ENCODE data around the gene FAU. TPM values are rescaled to one million over a fixed set of nuclear protein-coding genes. Genes with fewer than 3 reads are reported as not detected.
A peak's percentile ranks its signal among the peaks of the same experiment; 100 is the strongest.

The FAU gene
- polyA plus RNA-seq, 1 donor from 2014 or later = 1,422 TPM

DNA sequence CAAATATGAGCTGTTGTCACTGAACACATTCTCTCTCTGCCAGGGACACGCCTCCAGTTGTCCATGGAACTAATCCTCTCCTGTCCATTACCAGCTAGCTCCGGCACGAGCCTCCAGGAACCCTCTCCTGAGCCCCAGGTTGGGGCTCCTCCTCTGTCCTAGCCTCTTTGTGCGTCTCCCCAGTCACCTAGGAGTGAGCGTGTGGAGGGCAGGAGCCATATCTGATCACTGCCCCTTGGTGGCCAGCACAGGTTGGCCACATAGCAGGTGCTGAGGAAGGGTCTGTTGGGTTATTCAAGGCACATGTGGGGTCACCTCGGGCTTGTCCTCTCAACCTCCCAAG lies 9.9 kb upstream of the FAU start:
- Mint-ChIP-seq H3K9me3 (no peaks in the 10 kb centered on the region), H3K36me3 (peaks cover 14% of the 10 kb centered on the region), H3K4me1 (peaks cover 30 to 37% (median 35%) of the 10 kb centered on the region in 3 donors), H3K27ac (peak overlapping the region; percentile 98 to 100 (median 99)), H3K27me3 (no peaks in the 10 kb centered on the region), H3K4me3 (peak overlapping the region; percentile 97 to 99 (median 98))

- peak overlapping the region; percentile 47 to 100 (median 99) for H3K27ac Mint-ChIP-seq
- no peaks in the 10 kb centered on the region for H3K27me3 Mint-ChIP-seq
- H3K4me3 Mint-ChIP-seq = peak overlapping the region; percentile 97 to 99 (median 98)
- H3K4me1 Mint-ChIP-seq = peaks cover 30 to 35% (median 30%) of the 10 kb centered on the region in 3 donors
- no peaks in the 10 kb centered on the region for H3K9me3 Mint-ChIP-seq
- H3K36me3 Mint-ChIP-seq = peaks cover 10% of the 10 kb centered on the region
Measured at GRCh38 chr11:65131417-65131776, 9.5 kb upstream of the FAU start.

DNA sequence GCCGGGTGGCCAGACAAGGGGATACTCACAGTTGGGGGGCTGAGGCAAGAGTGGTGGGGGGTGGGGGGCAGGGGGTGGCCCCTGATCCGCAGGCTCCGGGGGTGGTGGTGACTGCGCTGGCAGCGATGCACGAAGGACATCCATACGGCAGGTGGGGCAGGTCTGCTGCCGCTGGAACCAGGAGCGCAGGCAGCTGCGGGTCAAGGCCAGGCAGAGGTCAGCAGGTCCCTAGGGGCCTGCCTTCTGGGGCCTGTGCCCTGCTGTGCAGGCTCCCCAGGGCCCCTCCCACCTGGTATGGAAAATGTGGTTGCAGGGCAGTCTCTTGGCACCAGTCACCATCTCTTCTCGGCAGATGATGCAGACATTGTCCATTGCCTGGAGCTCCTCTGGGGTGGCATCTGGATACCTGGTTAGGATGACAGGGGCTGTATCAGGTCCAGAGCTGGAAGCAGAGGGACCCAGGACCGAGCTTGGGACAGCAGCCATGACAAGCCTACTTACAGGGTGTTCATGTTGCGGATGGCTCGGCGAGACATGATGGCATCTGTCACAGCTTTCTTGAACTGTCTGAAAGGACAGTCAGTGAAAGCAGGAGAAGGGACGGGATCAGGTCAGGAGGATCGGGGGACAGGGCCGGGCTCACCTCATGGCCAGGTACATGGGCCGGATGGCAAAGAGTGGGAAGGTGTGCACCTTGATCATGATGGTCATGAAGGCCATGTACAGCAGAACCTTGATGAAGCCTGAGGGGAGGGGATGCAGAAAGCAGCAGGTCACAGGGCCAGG lies 8.9 kb upstream of the FAU start:
- H3K36me3 Mint-ChIP-seq = peaks cover 9% of the 10 kb centered on the region

GRCh38 chr11:65129649-65130441 lies 7.9 kb upstream of the FAU start:
- H3K4me3 Mint-ChIP-seq = peak overlapping the region in 3 of 4 donors; percentile 77 to 98 (median 85)
- no peaks in the 10 kb centered on the region for H3K9me3 Mint-ChIP-seq
- peaks cover 9% of the 10 kb centered on the region for H3K36me3 Mint-ChIP-seq
- peak overlapping the region; percentile 16 to 73 (median 19) for H3K27ac Mint-ChIP-seq
- no peaks in the 10 kb centered on the region for H3K27me3 Mint-ChIP-seq
- peaks cover 19 to 26% (median 21%) of the 10 kb centered on the region in 3 donors for H3K4me1 Mint-ChIP-seq

More for the DNA sequence above, 8.9 kb upstream of the FAU start:
- Mint-ChIP-seq H3K4me3 (peak overlapping the region; percentile 63 to 99 (median 98)), H3K4me1 (peaks cover 24 to 30% (median 25%) of the 10 kb centered on the region in 3 donors), H3K27ac (peak overlapping the region; percentile 47 to 100 (median 99)), H3K9me3 (no peaks in the 10 kb centered on the region), H3K27me3 (no peaks in the 10 kb centered on the region)

DNA sequence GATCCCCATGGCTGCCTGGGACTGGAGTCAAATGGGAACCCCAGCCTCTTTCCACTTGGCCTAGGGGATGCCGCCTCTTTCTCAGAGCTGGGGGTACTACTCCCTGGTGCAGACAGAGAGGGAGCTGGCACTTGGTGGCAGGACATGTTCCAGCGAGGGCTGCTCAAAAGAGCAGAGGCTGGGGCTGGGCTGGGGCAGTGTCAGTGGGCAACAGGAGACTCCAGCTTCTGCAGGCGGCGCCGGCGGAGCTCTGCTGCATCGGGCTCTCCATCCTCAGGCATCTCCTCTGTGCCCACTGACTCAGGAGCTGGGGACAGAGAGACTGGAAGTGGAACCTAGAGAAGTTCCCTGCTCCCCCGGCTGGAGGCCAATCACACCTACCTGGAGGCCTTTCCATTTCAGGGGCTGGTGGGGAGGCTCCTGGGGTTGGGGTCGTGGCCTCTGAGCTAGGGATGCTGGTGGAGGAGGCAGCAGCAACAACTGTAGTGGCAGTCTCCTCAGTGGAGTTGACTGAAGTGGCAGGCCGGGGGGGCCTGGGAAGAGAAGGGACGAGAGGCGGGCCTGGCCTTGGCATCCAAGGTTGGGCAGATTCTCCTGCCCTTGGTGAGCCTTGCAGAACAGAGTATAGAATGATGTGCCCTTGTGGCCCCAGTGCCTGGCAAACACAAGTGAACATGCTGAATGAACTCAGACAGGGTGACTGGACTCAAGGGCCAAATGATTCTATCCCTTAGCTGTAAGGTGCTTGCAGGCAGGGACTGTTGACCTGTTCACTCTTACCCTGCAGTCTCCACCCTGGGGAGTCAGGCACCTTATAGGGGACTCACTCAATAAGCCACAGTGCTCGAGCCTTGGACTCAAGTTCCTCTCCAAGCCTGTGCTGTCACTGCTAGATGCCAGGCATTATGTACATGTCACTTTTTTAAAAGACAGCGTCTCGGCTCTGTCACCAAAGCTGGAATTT lies 6.5 kb upstream of the FAU start:
- no peaks in the 10 kb centered on the region for H3K27me3 Mint-ChIP-seq
- H3K36me3 Mint-ChIP-seq = peaks cover 9% of the 10 kb centered on the region
- no peaks in the 10 kb centered on the region for H3K9me3 Mint-ChIP-seq
- H3K4me3 Mint-ChIP-seq = peak overlapping the region in 3 of 4 donors; percentile 17 to 77 (median 21)
- peak overlapping the region in 1 of 3 donors; percentile 80 for H3K27ac Mint-ChIP-seq
- H3K4me1 Mint-ChIP-seq = peaks cover 20 to 24% (median 24%) of the 10 kb centered on the region in 3 donors

DNA sequence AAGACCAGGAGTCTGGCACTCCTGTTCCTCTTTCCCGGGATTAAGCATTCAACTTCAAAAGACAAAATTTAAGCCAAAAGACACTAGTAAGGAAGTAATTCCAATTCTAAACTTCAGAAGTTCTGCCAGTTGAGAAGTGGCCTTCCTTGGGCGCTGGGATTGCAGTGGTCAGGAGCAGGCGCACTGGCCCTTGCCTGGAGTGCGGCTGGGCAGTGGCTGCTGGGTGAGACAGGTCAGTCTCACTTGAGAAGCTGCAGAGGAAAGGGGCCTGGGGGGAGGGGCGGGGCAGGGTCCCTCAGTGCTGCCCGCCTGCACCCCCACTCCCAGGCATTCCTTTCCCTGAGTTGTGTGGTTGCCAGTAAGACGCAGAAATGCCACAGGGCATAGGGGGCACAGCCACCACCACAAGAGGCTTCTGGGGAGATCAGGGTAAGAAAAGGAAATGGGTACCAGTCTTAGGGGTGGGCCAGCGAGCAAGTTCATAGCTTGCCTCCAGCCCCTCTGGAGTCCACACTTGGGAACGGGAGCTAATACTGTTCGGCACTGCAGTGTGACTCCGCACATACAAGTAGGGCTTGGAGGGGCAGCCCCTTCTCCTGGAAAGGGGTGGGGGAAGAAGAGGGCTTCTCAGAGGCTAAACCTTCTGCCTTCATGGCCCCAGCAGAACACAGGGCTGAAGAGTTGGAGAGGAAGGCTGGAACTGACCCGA lies 5.7 kb upstream of the FAU start:
- peak overlapping the region in 1 of 4 donors; percentile 74 for H3K4me3 Mint-ChIP-seq
- no peaks in the 10 kb centered on the region for H3K9me3 Mint-ChIP-seq
- peaks cover 19 to 28% (median 24%) of the 10 kb centered on the region in 3 donors for H3K4me1 Mint-ChIP-seq
- no peaks in the 10 kb centered on the region for H3K27me3 Mint-ChIP-seq
- H3K27ac Mint-ChIP-seq = peak overlapping the region in 1 of 3 donors; percentile 42
- peaks cover 9% of the 10 kb centered on the region for H3K36me3 Mint-ChIP-seq

- Mint-ChIP-seq H3K9me3 (no peaks in the 10 kb centered on the region), H3K4me1 (peaks cover 17 to 32% (median 25%) of the 10 kb centered on the region in 3 donors), H3K27ac (peak overlapping the region in 1 of 3 donors; percentile 89), H3K36me3 (peaks cover 8% of the 10 kb centered on the region), H3K27me3 (no peaks in the 10 kb centered on the region), H3K4me3 (peak overlapping the region in 1 of 4 donors; percentile 74)
Measured at GRCh38 chr11:65126624-65127274, 4.8 kb upstream of the FAU start.

DNA sequence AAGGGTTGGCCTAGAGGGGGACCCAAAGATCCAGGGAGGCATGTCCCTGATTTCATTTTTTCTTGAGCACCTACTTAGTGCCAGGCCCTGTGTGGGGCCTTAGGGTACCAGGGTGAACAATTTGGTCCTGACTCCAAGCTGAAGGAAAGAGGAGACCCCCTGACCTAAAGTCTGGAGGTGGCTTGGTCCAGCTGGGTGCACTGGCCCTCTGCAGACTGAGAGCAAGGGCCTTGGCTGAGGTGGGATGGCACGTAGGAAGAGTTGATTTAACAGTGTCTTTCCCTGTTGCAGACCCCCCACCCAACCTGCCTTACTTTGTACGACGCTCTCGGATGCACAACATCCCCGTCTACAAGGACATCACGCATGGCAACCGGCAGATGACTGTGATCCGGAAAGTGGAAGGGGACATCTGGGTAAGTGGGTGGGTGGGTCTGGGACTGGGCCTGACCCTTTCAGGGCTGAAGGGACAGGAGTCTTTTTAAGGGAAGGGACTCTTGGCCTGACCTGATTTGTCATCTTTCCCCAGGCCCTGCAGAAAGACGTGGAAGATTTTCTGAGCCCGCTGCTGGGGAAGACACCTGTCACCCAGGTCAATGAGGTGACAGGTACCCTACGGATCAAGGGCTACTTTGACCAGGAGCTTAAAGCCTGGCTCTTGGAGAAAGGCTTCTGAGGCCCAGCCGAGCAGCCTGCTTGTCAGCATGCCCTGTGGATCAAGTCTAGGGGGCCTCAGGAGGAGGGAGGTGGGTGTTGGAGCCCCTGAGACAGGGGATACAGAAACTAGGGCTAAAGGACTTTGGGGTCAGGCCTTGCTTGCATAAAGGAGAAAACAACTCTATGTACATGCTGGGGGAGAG lies 3.5 kb upstream of the FAU start:
- H3K4me3 Mint-ChIP-seq = peak overlapping the region in 1 of 4 donors; percentile 85
- H3K27me3 Mint-ChIP-seq = no peaks in the 10 kb centered on the region
- H3K27ac Mint-ChIP-seq = peak overlapping the region in 1 of 3 donors; percentile 89
- peaks cover 8 to 28% (median 20%) of the 10 kb centered on the region in 3 donors for H3K4me1 Mint-ChIP-seq
- H3K9me3 Mint-ChIP-seq = no peaks in the 10 kb centered on the region
- peaks cover 4% of the 10 kb centered on the region for H3K36me3 Mint-ChIP-seq

DNA sequence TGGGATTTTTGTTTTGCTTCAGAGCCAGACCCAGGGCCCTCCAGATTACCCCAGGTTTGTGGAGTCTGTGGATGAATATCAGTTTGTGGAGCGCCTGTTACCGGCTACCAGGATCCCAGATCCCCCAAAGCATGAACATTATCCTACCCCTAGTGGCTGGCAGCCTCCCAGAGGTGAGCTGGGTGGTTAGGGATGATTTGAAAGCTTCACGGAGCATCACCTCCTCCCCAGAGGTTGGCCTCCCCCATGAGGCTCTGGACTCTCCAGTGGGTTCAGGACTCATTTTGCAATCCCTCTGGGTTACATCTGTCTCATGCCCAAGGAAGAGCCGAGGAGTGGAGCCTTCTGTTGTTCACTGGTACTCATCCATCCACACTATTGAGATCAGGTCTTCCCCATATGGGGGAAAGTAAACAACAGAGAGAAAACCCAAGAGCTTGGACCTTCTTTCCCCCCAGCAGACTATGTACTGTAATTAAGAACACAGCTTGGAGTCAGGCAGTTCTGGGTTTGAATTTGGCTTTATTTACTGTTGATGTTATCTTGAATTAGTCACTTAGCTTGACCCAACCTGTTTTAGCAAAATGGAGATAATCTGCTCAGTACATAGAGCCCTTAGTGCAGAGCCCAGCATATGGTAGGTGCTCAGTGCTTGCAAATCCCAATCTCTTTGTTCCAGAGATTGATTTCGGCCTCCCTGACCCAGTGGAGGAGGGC lies 2.7 kb upstream of the FAU start:
- Mint-ChIP-seq H3K4me1 (peaks cover 8 to 28% (median 17%) of the 10 kb centered on the region in 3 donors), H3K9me3 (no peaks in the 10 kb centered on the region), H3K27ac (peak overlapping the region in 1 of 3 donors; percentile 72), H3K36me3 (peaks cover 4% of the 10 kb centered on the region), H3K27me3 (no peaks in the 10 kb centered on the region), H3K4me3 (peak overlapping the region in 3 of 4 donors; percentile 44 to 85 (median 63))

DNA sequence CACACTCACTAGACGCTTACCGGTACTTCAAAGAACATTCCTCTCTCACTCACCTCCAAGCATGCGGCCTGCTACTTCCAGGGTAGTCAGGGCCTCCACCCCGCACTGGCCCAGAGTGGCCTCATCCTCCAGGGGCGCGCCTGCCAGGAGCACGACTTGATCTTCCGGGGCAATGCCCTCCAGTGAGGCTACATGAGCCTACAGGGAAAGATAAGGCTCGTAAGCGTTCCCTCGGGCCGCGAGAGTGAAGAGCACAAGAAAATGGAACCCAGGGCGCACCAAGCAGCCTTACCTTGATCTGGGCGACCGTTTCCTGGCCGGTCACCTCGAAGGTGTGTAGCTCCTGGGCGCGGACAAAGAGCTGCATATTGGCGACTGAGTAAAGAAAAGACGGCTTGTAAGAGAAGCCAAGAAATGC lies 478 bp downstream of the FAU start:
- H3K36me3 Mint-ChIP-seq = peaks cover 7% of the 10 kb centered on the region
- peak overlapping the region; percentile 95 to 100 (median 99) for H3K4me3 Mint-ChIP-seq
- H3K4me1 Mint-ChIP-seq = peaks cover 15 to 39% (median 21%) of the 10 kb centered on the region in 3 donors
- peak overlapping the region; percentile 98 to 99 (median 99) for H3K27ac Mint-ChIP-seq
- no peaks in the 10 kb centered on the region for H3K9me3 Mint-ChIP-seq
- no peaks in the 10 kb centered on the region for H3K27me3 Mint-ChIP-seq

DNA sequence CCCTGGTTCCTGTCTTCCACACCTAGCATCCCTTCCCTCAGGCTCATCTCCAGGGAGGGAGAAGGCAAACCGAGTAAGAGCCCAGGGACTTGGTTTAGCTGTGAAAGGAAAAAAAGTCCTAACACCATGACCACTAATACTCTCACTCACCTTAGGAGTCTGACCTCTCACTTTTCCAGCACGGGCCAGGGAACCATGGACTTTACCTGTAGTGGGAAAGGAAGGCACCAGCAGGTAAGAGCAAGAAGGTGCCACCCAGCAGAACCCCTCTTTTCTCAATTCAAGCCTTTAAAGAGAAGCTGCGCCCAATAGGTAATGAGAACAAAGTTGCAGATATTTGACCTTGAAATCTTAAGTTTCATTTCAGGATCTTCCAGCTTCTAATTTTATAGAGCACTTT lies 1.1 kb downstream of the FAU start:
- Mint-ChIP-seq H3K27me3 (no peaks in the 10 kb centered on the region), H3K4me3 (peak overlapping the region; percentile 95 to 100 (median 99)), H3K36me3 (peaks cover 7% of the 10 kb centered on the region), H3K4me1 (peaks cover 15 to 41% (median 21%) of the 10 kb centered on the region in 3 donors), H3K27ac (peak overlapping the region; percentile 98 to 99 (median 99)), H3K9me3 (no peaks in the 10 kb centered on the region)

DNA sequence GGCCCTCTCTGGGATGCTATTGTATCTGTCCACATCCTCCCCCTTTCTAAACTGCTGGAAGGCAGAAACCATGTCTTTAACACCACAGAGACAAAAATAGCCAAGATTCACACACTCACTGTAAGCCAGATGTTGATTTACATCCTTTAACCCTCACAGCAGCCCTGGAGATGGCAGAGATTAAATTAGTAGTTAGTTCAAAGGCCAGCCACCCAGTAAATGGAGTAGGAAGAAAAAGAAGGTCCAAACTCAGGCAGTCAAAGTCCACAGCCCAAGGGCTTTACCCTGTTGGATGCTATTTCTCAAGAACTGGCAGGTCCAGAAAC lies 2.3 kb downstream of the FAU start:
- Mint-ChIP-seq H3K27me3 (no peaks in the 10 kb centered on the region), H3K27ac (peak overlapping the region; percentile 16 to 76 (median 73)), H3K4me1 (peaks cover 15 to 41% (median 21%) of the 10 kb centered on the region in 3 donors), H3K36me3 (peaks cover 7% of the 10 kb centered on the region), H3K4me3 (peak overlapping the region in 1 of 4 donors; percentile 75), H3K9me3 (no peaks in the 10 kb centered on the region)
